ENCODE results near the gene COL8A2.

DNA sequence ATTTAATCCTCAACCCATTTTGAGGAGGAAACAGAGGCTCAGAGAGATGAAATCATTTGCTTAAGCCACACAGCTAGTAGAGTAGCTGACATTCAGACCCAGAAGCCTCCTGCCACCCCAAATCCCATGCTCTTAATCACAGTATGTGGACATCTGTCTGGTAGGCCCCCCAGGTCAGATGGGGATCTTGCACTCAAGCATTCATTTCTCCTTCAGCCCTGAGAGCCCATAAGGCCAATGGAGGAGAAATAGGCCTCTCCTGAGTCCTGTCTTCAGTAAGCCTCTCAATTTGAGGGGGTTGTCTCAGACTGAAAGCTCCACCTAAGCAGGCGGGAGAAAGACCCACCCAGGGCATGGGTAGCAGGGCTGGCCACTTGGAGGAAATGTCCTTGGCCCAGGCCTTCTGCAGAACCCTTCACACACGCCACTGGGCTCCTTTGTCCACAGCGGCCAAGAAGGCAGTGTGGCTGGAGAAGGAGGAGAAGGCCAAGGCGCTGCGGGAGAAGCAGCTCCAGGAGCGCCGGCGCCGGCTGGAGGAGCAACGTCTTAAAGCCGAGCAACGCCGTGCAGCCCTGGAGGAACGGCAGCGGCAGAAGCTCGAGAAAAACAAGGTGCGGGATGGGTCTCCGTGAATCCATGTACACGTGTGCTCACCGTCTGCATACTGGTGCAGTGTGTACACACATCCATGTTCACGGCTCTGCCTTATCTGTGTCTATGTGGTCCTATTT is 47.2 kb upstream of the COL8A2 start:
- TF ChIP-seq, protein P1, sequence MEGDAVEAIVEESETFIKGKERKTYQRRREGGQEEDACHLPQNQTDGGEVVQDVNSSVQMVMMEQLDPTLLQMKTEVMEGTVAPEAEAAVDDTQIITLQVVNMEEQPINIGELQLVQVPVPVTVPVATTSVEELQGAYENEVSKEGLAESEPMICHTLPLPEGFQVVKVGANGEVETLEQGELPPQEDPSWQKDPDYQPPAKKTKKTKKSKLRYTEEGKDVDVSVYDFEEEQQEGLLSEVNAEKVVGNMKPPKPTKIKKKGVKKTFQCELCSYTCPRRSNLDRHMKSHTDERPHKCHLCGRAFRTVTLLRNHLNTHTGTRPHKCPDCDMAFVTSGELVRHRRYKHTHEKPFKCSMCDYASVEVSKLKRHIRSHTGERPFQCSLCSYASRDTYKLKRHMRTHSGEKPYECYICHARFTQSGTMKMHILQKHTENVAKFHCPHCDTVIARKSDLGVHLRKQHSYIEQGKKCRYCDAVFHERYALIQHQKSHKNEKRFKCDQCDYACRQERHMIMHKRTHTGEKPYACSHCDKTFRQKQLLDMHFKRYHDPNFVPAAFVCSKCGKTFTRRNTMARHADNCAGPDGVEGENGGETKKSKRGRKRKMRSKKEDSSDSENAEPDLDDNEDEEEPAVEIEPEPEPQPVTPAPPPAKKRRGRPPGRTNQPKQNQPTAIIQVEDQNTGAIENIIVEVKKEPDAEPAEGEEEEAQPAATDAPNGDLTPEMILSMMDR (IDR thresholded peaks at IDR 0.05), result no peak
- TF ChIP-seq POLR2A (IDR thresholded peaks at IDR 0.05), result no peak

All from body of pancreas (tissue), 4 donors.